ENCODE results near the gene MVB12B. TPM values are rescaled to one million over a fixed set of nuclear protein-coding genes. Genes with fewer than 3 reads are reported as not detected.

The MVB12B gene
- total RNA-seq, 4 donors from 2014 or later: 27.2 to 36.9 (median 33.2) TPM

- Histone ChIP-seq H3K9me3 (peaks cover 0 to 5% (median 0%) of the 10 kb centered on the region in 4 donors), H3K27ac (no peak overlapping the region), H3K36me3 (no peaks in the 10 kb centered on the region), H3K4me1 (no peaks in the 10 kb centered on the region), H3K27me3 (no peaks in the 10 kb centered on the region), H3K4me3 (no peak overlapping the region)
- TF ChIP-seq CTCF (IDR thresholded peaks at IDR 0.05) (no peak), POLR2A (IDR thresholded peaks at IDR 0.05) (no peak), EP300 (IDR thresholded peaks at IDR 0.05) (no peak)
- 91 to 93% methylated on average over 4 of the region's 4 CpGs for WGBS, 2 donors
- no peak for DNase-seq (ENCODE audit: low spot score in 2 of 2)
These were observed 34.7 kb upstream of the MVB12B start for GRCh38 chr9:126291925-126292324.

GRCh38 chr9:126292736-126293521, 33.7 kb upstream of the MVB12B start:
- TF ChIP-seq POLR2A (IDR thresholded peaks at IDR 0.05) (no peak), CTCF (IDR thresholded peaks at IDR 0.05) (no peak), EP300 (IDR thresholded peaks at IDR 0.05) (no peak)
- H3K27me3 ChIP-seq: no peaks in the 10 kb centered on the region
- no peaks in the 10 kb centered on the region for H3K36me3 ChIP-seq
- H3K4me1 ChIP-seq: peaks cover 0 to 2% (median 0%) of the 10 kb centered on the region in 4 donors
- H3K27ac ChIP-seq: no peak overlapping the region
- DNase-seq (ENCODE audit: low spot score in 2 of 2): no peak
- H3K9me3 ChIP-seq: no peaks in the 10 kb centered on the region
- 77 to 87% methylated on average over 12 to 16 of the region's 16 CpGs for WGBS, 2 donors
- H3K4me3 ChIP-seq: no peak overlapping the region

GRCh38 chr9:126293522-126293889, 33.1 kb upstream of the MVB12B start:
- Histone ChIP-seq H3K9me3 (no peaks in the 10 kb centered on the region), H3K36me3 (no peaks in the 10 kb centered on the region), H3K27ac (no peak overlapping the region), H3K27me3 (no peaks in the 10 kb centered on the region), H3K4me1 (peaks cover 0 to 8% (median 2%) of the 10 kb centered on the region in 4 donors), H3K4me3 (no peak overlapping the region)
- 70 to 79% methylated on average over 9 of the region's 9 CpGs for WGBS, 2 donors
- TF ChIP-seq CTCF (IDR thresholded peaks at IDR 0.05) (no peak), POLR2A (IDR thresholded peaks at IDR 0.05) (no peak)
- DNase-seq (ENCODE audit: low spot score in 2 of 2): no peak

- WGBS, 2 donors: 71 to 83% methylated on average over 15 of the region's 15 CpGs
- Histone ChIP-seq H3K27ac (no peak overlapping the region), H3K9me3 (no peaks in the 10 kb centered on the region), H3K27me3 (no peaks in the 10 kb centered on the region), H3K36me3 (no peaks in the 10 kb centered on the region), H3K4me3 (no peak overlapping the region), H3K4me1 (peaks cover 0 to 13% (median 3%) of the 10 kb centered on the region in 4 donors)
- DNase-seq (ENCODE audit: low spot score in 2 of 2): no peak
- TF ChIP-seq POLR2A (IDR thresholded peaks at IDR 0.05): no peak
- TF ChIP-seq CTCF (IDR thresholded peaks at IDR 0.05): no peak
- TF ChIP-seq EP300 (IDR thresholded peaks at IDR 0.05): no peak
These were observed 32.1 kb upstream of the MVB12B start for GRCh38 chr9:126294331-126295081.

GRCh38 chr9:126295082-126295477, 31.5 kb upstream of the MVB12B start:
- TF ChIP-seq CTCF (IDR thresholded peaks at IDR 0.05): no peak
- no peak for TF ChIP-seq EP300 (IDR thresholded peaks at IDR 0.05)
- no peak for TF ChIP-seq POLR2A (IDR thresholded peaks at IDR 0.05)
- WGBS, 2 donors: 74 to 88% methylated on average over 5 of the region's 5 CpGs
- no peak overlapping the region for H3K4me3 ChIP-seq
- H3K27me3 ChIP-seq: no peaks in the 10 kb centered on the region
- no peaks in the 10 kb centered on the region for H3K9me3 ChIP-seq
- H3K4me1 ChIP-seq: peaks cover 0 to 13% (median 3%) of the 10 kb centered on the region in 4 donors
- H3K36me3 ChIP-seq: no peaks in the 10 kb centered on the region
- DNase-seq (ENCODE audit: low spot score in 2 of 2): no peak
- H3K27ac ChIP-seq: no peak overlapping the region

Data from tibial nerve (tissue), 4 donors.